Measurements from ENCODE around the gene IVL. TPM values are rescaled to one million over a fixed set of nuclear protein-coding genes. Genes with fewer than 3 reads are reported as not detected.

Gene IVL
- total RNA-seq, 1 donor = not detected

- DNase-seq (ENCODE audit: low read depth in 2 of 3, low spot score in 2 of 3) = no peak
These were observed 37.9 kb downstream of the IVL start for GRCh38 chr1:152946248-152946647.

GRCh38 chr1:152946651-152947256, 38.4 kb downstream of the IVL start, which contains the start of gene SPRR5:
Gene SPRR5 (plus strand): TSS chr1:152947206. CDS start chr1:152948555, 1,349 bp downstream.
- no peak for DNase-seq (ENCODE audit: low read depth in 2 of 3, low spot score in 2 of 3)

- DNase-seq (ENCODE audit: low read depth in 2 of 3, low spot score in 2 of 3) = no peak
These were observed 43.4 kb downstream of the IVL start for GRCh38 chr1:152951711-152952110.

GRCh38 chr1:152953761-152954160, 45.4 kb downstream of the IVL start:
- no peak for DNase-seq (ENCODE audit: low read depth in 2 of 3, low spot score in 2 of 3)

- no peak for DNase-seq (ENCODE audit: low read depth in 2 of 3, low spot score in 2 of 3)
These were observed 46.1 kb downstream of the IVL start for GRCh38 chr1:152954436-152954835.

- DNase-seq (ENCODE audit: low read depth in 2 of 3, low spot score in 2 of 3) = no peak
These were observed 49.2 kb downstream of the IVL start for GRCh38 chr1:152957561-152957960.

- DNase-seq (ENCODE audit: low read depth in 2 of 3, low spot score in 2 of 3) = no peak
These were observed 50.9 kb downstream of the IVL start for GRCh38 chr1:152959273-152959672.

GRCh38 chr1:152959801-152960451, 51.6 kb downstream of the IVL start:
- no peak for DNase-seq (ENCODE audit: low read depth in 2 of 3, low spot score in 2 of 3)

GRCh38 chr1:152960452-152961044, 52.2 kb downstream of the IVL start:
- DNase-seq (ENCODE audit: low read depth in 2 of 3, low spot score in 2 of 3) = peak in 1 of 3 donors; percentile 2

Other genes with a start within 250 kb of the IVL start
- gene LCE2D, start 245.2 kb upstream of the IVL start, total RNA-seq = not detected
- gene LCE2C, start 233.3 kb upstream of the IVL start, total RNA-seq = not detected
- gene LCE2B, start 222.4 kb upstream of the IVL start, total RNA-seq = not detected
- gene LCE2A, start 210.2 kb upstream of the IVL start, total RNA-seq = not detected
- gene LCE4A, start 200.4 kb upstream of the IVL start, total RNA-seq = not detected
- not detected for gene KPRP, start 150.5 kb upstream of the IVL start, total RNA-seq
- not detected for gene LCE1F, start 133.4 kb upstream of the IVL start, total RNA-seq
- not detected for gene LCE1E, start 122.3 kb upstream of the IVL start, total RNA-seq
- gene LCE1D, start 111.8 kb upstream of the IVL start, total RNA-seq = not detected
- gene LCE1C, start 101.9 kb upstream of the IVL start, total RNA-seq = not detected
- gene LCE1B, start 96.6 kb upstream of the IVL start, total RNA-seq = not detected
- not detected for gene LCE1A, start 81.1 kb upstream of the IVL start, total RNA-seq
- gene LCE6A, start 65.7 kb upstream of the IVL start, total RNA-seq = not detected
- gene LCE7A, start 48.5 kb upstream of the IVL start, total RNA-seq = not detected
- not detected for gene SMCP, start 30.2 kb upstream of the IVL start, total RNA-seq
- gene SPRR5, start 38.7 kb downstream of the IVL start, total RNA-seq = not detected
- gene SPRR4, start 62.1 kb downstream of the IVL start, total RNA-seq = not detected
- not detected for gene SPRR1A, start 75.5 kb downstream of the IVL start, total RNA-seq
- gene SPRR3, start 93.2 kb downstream of the IVL start, total RNA-seq = not detected
- not detected for gene SPRR1B, start 122.7 kb downstream of the IVL start, total RNA-seq
- gene SPRR2D, start 132.6 kb downstream of the IVL start, total RNA-seq = not detected
- not detected for gene SPRR2A, start 149.0 kb downstream of the IVL start, total RNA-seq
- not detected for gene SPRR2B, start 163.1 kb downstream of the IVL start, total RNA-seq
- gene SPRR2E, start 186.0 kb downstream of the IVL start, total RNA-seq = not detected
- not detected for gene SPRR2F, start 205.0 kb downstream of the IVL start, total RNA-seq
- not detected for gene SPRR2G, start 242.3 kb downstream of the IVL start, total RNA-seq